Suprapubic skin (tissue), 3 donors: ENCODE data around the gene DNAJC1.

Experiments used
- POLR2A ChIP-seq, 2 donors: fragments of 450-650 bp; IDR thresholded peaks; one replicate each; pipeline ENCODE4 v1.6.1; 2017; ENCODE audit warnings: antibody characterized with exemption in 2 of 2, mild to moderate bottlenecking in 2 of 2, moderate library complexity in 2 of 2
- TF ChIP-seq, protein P1 (sequence below), 2 donors: fragments of 200-600 bp in 1 of 2; fragments of 450-650 bp in 1 of 2; sonication (generic) in 1 of 2; IDR thresholded peaks; one replicate each; pipeline ENCODE4 v1.5.1; 2016 to 2019; ENCODE audit warnings: antibody characterized with exemption in 2 of 2, mild to moderate bottlenecking in 1 of 2, moderate library complexity in 1 of 2

DNA sequence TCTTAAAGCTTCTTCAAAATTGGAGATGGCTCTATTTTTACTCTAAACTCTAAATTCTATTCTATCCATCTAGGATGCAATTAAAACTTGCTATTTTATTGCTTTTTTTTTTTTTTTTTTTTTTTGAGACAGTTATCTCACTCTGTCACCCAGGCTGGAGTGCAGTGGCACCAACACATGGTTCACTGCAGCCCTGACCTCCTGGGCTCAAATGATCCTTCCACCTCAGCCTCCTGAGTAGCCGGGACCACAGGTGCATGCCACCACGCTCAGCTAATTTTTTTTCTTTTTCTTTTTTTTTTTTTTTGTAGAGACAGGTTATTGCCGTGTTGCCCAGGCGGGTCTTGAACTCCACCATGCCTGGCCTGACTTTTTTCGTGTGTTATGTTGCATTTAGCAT is 41.2 kb downstream of the DNAJC1 start:
- TF ChIP-seq, protein P1, sequence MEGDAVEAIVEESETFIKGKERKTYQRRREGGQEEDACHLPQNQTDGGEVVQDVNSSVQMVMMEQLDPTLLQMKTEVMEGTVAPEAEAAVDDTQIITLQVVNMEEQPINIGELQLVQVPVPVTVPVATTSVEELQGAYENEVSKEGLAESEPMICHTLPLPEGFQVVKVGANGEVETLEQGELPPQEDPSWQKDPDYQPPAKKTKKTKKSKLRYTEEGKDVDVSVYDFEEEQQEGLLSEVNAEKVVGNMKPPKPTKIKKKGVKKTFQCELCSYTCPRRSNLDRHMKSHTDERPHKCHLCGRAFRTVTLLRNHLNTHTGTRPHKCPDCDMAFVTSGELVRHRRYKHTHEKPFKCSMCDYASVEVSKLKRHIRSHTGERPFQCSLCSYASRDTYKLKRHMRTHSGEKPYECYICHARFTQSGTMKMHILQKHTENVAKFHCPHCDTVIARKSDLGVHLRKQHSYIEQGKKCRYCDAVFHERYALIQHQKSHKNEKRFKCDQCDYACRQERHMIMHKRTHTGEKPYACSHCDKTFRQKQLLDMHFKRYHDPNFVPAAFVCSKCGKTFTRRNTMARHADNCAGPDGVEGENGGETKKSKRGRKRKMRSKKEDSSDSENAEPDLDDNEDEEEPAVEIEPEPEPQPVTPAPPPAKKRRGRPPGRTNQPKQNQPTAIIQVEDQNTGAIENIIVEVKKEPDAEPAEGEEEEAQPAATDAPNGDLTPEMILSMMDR (IDR thresholded peaks at IDR 0.05): no peak
- no peak for TF ChIP-seq POLR2A (IDR thresholded peaks at IDR 0.05)
